ENCODE measurements around the gene C1orf116.
"Not testable (repeated sequence)": the region's sequence is repeated elsewhere in the genome, so short reads cannot be mapped to it uniquely, and the experiment has no call there.

C1orf116 gene

DNA sequence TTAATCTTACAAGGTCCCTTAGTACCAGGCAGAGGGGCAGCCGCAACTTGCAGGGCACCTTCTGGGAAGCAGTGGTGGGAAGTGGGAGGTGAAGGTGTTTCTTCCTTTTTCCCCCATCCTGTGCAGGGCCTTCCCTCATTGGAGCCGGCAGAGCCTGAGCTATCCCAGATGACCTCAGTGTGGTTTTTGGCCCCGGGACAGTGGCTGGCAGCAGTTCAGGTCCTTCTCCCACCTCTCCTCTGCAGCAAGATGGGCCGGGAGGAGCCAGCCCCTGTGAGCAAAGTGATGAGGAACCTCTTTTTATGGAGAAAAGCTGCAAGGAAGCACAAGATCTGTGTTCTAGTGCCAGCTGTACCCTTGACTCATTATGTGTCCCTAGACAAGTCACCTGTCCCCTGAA lies 27.3 kb upstream of the C1orf116 start:
- no peak for DNase-seq (ENCODE audit: extremely low read depth in 1 of 2, low read depth in 1 of 2)

DNA sequence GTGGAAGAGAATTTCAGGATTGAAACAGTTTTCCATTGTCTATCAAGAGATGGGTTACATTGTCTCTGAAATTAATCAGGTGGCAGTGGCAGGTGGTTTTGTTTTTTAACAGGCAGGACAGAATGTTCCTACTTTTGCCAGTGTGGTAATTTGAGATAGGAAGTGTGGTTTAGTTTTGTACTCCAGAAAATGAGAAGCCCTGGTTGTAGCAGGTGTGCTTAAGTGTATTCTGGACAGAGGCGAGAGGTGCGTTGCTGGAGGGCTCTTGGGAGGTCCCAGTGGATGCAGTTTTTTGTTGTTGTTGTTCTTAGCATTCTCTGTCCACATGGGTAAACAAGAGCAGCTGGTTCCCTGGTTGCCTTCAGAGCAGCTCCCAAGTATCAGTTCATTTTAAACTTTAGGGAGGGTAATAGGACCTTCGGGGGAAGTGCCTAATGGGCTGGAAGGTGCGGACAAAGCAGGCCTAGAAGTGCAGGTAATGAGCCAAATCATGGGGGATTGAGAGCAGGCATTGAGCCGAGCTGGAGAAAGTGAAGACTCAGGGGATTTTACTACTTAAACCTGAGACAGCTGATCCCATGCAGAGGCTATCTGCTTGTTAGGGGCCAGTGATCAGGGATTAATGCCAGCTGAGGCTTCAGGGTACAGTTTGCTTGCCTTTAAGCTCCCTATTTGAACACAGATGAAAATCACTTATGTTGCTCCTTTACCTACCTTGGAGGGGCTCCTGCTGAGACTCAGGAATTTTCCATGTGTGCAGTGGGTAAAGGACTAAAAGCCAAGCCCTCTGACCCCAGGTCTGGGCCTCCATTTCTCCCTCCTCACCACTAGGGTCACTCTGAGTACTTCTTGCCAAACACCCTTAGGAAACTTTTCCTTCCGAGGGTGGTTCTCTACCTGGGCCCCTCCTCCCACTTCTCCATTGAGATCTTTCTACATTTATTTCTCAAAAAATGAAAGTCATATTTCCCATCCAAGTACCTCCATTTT lies 26.6 kb upstream of the C1orf116 start:
- no peak for DNase-seq (ENCODE audit: extremely low read depth in 1 of 2, low read depth in 1 of 2)

DNA sequence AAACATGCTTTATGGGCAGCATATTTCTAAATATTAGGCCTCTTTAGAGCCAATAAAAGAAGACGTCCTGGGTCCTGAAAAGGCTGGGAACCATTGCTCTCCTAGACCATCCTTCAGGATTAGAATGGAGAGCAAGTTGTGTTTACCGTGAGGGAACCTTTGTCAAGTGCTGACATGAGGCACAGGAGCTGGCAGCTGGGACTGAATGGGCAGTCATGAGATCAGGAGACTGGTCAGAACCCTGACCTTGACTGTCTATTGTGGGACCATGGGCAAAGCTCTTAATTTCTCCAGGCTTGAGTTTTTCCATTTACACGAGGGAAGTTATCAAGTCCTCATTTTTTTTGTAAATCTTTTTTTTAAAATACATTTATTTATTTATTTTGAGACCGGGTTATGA lies 25.7 kb upstream of the C1orf116 start:
- no peak for DNase-seq (ENCODE audit: extremely low read depth in 1 of 2, low read depth in 1 of 2)

DNA sequence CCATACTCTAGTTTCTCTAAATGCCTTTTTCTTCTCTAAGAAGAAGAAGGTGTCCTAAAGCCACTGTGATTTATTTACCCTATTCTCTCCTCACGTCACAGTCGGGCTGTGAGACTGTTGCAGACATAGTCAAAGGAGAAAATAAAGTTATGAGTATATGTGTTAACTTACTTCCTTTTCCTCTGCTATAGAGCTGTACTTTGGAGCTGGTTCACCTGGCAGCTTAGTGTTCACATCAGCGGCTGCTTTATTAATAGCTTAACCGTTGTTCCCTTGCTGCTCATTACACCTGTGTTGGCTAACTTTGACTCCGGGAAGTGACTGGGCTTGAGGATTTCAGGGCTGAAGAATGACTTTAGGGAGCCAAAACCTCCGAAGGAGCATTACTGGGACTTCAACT lies 24.1 kb upstream of the C1orf116 start:
- DNase-seq (ENCODE audit: extremely low read depth in 1 of 2, low read depth in 1 of 2) = no peak

DNA sequence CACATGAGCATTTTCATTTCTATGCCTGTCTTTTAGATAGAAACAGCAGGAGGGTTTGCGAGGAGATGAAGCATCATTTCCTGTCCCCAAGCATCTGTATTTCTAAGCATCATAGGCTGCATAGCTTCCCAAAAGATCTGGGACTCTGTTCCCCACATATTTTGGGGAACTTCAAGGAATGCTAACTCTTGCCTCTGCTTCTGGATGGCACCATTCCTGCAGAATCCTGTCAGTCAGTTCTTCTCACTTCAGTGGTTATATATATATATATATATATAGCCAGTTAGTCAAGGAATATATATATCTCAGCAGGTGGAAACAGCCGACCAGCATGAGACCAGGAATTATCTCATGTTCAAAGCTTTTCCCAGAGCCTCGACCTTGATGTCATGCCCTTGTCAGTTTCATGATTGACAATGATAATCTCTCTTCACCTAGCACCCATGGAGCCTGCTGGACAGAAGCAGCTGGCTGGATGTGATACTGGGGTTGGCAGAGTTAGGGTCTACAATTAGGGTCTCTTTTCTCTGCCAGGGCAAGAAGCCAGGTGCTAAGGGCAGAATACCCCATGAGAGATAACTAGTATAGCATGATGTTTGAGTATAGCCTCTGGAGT lies 22.9 kb upstream of the C1orf116 start:
- DNase-seq (ENCODE audit: extremely low read depth in 1 of 2, low read depth in 1 of 2) = no peak

DNA sequence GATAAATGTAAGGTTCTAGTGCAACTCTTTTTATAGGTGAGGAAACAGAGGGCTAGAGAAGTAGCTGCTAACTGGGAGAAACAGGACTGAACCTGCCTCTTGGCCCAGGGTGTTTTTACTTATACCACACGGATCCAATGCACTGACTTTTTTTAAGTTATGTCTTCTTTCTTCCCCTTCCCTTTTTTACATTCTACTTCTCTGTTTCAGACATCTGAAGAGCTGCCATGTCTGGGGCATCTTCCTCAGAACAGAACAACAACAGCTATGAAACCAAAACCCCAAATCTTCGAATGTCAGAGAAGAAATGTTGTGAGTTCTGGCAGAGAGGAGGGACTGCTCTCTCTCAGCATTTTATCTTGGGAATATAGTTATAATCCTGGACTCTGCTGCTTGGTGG lies 21.9 kb upstream of the C1orf116 start:
- no peak for DNase-seq (ENCODE audit: extremely low read depth in 1 of 2, low read depth in 1 of 2)

DNA sequence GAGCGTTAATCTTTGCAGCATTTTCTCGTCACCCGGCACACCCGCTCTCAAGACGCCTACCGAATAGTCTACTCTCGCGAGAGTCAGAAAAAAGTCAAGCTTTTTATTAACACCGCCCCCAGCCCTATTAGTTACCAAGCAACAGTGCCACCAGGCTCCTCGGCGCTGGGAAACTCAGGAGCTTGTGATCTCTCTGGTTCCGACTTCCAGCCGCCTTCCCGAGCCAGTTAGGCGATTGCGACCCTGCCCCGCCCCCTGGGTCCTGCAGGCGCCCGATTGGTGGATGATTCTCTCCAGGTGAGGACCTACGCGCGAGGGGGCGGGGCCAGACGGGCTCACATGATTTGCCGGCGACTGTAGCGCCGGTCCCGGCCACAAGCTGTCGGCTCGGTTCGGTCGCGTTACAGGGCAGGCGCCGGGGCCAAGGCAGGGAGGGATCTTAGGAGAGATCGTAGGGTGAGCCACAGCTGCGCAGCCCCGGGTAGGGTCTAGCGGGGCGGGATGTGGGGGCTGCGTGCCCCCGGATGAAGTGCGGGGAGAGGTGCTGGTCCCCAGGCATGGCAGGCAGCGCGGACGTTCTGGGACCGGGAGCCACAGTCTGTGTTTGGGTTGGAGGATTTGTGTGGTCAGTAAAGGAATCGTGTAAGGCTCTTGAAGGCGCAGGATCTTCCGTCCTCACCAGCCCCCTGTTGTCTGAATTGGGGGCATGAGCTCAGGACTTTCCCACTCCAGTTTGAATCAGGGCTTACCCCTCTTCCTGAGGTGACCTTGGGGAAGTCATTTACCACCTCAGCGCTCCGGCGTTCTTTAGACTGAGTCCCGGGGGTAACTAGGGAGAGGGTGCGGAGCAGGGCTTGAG lies 20.6 kb upstream of the C1orf116 start, which contains the start of gene PFKFB2:
Gene PFKFB2 (plus strand): TSS at position 365 of the 859 bp plus-strand sequence. CDS start 1,443 bp downstream, outside the sequence.
- peak; percentile 80 to 91 for DNase-seq (ENCODE audit: extremely low read depth in 1 of 2, low read depth in 1 of 2)

DNA sequence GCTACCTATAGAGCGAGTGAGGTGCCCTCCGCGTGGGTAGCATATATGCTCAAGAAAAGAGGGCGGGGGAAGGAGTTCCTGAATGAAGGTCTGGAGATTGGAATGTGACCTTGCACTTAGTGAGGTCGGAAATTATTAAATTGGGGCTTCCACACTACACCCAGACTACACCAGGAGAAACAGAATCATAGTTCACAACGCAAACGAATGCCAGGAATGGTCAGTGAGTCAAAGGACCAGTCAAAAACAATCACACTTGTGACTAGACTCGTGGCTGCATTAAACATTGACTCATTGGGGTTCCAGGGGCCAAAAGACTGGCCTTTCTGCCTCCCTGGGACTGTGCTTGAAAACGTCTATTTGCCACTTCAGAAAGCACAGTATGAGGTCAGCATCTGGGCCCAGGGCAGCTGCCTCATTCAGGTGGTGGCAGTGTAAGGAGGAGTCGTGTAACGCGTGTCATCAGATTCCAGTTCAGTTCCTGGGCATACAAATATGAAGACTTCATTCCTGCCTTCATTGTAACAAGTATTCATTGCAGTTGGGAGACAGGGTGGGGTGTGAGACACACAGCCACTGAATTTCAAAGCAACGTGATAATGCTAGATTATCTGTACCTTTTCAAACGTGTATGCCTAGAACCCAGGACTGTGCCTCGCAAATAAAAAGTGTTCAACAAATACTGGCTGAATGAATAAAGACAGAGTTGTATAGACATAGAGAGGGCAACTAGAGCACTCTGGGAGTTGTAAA lies 18.8 kb upstream of the C1orf116 start, which contains the start of gene YOD1:
Gene YOD1 (minus strand): TSS at position 18 of the 753 bp plus-strand sequence. CDS start 178 bp downstream, outside the sequence.
- DNase-seq (ENCODE audit: extremely low read depth in 1 of 2, low read depth in 1 of 2) = peak in 1 of 2 donors; percentile 16

DNA sequence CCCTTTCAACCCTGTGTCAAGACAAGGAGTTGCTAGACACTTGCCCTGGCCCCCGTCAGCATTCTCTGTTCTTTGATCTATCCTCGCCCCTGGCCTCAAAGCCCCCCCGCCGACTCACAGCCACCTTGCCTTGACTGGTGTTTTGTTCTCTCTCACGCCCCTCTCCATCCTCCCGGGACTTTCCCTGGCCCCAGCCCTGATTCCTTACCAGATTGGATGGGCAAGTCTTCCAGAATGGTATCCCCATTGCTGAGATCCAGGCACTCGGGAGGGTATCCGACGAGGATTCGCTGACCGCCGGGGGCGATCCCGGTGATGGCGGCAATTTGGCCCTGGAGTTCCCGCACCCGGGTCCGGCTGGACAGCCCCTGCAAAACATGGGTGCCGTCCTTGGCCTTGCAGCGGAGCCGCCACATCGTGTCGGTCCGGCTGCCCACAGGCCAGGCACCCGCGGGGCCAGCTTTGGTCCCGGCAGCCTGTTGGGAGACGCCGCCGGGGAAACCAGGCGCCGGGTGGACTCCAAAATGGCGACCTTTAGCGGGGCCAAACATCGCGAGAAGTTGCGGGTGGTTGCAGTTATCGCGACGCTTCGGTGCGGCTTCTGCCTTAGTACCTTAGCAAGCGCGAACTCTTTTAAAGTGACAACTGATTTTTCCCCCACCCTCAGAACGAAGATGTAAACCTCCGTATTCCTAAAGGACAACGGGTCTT lies 18.1 kb upstream of the C1orf116 start:
- peak; percentile 75 to 82 for DNase-seq (ENCODE audit: extremely low read depth in 1 of 2, low read depth in 1 of 2)

DNA sequence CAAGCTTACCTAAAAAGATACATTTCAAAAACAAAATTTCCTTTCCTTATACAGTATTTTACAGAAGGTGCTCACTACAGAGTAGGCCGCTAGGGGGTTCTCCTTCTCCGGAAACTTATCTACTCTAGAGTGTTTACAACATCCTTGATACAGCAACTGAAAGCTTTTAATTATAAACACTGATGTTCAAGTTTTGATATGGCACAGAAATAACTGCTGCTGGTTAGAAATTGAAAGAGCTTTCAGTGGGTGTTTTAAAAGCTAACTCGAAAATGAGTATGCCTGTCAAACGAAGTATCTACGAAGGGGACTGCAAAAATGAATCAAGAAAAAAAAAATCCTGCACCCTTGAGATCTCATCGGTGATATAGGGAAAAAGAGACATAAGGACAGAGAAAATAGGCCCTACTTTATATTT lies 17.4 kb upstream of the C1orf116 start:
- peak in 1 of 2 donors; percentile 25 for DNase-seq (ENCODE audit: extremely low read depth in 1 of 2, low read depth in 1 of 2)

DNA sequence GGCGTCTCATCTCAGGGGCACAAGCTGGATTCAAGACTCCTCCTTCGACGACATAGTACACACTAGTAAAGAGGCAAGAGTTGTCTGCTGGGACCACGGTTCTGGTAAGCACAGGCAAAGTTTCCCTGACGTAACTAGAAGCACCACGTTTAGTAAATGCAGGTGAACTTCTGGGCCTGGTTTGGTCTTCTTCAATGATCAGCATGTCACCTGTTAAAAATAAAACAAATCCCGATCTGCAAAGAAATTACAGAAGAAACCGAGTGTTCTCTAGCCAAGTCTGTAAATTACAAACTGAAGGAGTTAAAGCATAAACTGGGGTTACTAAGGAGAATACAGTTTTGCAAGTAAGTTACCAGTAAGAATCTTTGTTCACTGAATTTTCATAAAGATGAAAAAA lies 17.0 kb upstream of the C1orf116 start:
- DNase-seq (ENCODE audit: extremely low read depth in 1 of 2, low read depth in 1 of 2) = no peak

DNA sequence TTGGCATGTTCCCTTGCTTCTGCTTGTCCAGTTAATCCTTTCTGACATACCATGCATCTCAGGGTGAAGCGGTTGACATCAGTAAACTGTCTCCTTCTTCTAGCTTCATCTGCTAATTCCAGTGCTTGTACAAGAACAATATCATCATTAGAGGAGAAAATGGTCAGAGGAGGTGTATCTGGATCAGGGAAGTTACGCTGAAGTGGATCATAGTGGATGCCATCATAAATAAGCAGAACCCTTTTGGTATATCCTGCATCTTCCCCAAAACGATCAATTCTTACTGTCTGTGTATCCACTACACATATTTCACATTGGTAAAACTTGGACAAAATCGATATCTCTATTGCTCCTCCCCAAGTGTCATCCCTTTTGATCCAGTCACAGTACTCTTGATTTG lies 16.5 kb upstream of the C1orf116 start:
- no peak for DNase-seq (ENCODE audit: extremely low read depth in 1 of 2, low read depth in 1 of 2)

DNA sequence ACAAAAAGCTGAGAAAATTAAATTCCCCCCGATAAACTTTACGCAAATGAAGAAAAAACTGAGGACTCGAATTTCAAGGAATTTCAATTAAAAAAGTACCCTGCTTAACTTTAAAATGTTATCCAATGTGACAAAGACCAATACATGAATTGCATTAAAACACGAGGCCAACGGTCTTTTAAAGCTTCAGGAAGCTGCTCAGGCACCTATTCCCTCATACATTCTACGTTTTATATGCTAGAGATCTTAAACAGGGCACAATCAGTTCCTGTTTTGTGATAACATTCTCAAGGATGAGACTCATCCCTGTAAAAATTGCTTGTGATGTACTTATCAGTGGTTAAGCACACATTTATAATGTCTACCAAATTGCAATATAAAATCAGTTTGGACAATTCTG lies 15.5 kb upstream of the C1orf116 start:
- DNase-seq (ENCODE audit: extremely low read depth in 1 of 2, low read depth in 1 of 2) = no peak

DNA sequence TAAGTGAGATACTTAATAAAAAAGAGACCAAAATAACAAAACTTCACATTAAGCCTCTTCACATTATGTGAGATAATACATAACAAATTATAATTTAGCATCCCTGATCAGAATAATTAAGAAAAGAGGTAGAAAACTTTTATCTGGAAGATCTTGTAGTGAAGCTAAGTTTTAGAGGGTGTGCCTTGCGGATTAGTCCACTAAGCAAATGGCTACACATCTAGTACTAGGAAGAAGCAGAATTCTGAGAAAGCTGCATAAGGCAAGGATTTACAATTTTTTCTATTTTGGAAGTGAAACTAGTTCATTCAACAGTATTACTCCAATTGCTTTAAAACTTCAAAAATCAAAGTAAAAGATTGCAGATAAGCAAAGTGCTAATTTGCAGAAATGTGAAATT lies 14.9 kb upstream of the C1orf116 start:
- no peak for DNase-seq (ENCODE audit: extremely low read depth in 1 of 2, low read depth in 1 of 2)

DNA sequence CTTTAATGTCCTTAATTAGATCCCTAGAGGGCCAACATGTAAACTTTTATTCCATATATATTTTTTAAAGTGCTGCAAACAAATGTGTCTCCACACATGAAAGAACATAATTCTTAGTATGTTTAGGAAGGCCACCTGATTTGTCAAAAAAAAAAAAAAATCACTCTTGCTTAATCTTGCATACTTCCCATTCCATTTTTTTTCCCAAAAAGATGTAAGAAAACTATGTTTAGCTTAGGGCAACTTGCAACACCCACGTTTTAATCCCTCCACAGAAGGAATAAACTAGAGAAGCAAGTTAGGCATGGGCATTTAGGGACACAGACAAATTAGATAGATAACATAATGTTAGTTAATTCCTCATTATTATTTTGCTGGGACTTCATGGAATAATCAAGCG lies 12.9 kb upstream of the C1orf116 start:
- DNase-seq (ENCODE audit: extremely low read depth in 1 of 2, low read depth in 1 of 2) = no peak

DNA sequence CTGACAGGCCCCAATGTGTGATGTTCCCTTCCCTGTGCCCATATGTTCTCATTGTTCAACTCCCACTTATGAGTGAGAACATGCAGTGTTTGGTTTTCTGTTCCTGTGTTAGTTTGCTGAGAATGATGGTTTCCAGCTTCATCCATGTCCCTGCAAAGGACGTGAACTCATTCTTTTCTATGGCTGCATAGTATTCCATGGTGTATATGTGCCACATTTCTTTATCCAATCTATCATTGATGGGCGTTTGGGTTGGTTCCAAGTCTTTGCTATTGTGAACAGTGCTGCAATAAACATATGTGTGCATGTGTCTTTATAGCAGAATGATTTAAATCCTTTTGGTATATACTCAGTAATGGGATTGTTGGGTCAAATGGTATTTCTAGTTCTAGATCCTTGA lies 8.8 kb upstream of the C1orf116 start:
- not testable (repeated sequence) for DNase-seq (ENCODE audit: extremely low read depth in 1 of 2, low read depth in 1 of 2)

DNA sequence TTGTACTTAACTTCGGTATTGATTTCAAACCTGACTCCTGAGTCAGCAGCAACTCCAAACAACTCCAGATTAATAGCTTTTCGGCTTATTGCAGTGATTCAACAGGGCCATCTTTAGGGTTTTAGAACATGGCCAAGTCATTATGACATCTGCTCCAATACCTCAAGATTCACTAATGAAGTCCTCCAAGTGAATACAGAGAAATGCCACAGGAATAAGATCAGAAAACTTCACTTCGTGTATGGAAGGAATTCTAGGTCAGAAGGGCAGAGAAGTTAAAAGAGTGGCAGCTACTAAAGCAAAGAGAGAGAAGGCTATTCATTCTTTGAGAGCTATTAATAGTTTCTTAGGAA lies 7.6 kb upstream of the C1orf116 start:
- DNase-seq (ENCODE audit: extremely low read depth in 1 of 2, low read depth in 1 of 2) = no peak

DNA sequence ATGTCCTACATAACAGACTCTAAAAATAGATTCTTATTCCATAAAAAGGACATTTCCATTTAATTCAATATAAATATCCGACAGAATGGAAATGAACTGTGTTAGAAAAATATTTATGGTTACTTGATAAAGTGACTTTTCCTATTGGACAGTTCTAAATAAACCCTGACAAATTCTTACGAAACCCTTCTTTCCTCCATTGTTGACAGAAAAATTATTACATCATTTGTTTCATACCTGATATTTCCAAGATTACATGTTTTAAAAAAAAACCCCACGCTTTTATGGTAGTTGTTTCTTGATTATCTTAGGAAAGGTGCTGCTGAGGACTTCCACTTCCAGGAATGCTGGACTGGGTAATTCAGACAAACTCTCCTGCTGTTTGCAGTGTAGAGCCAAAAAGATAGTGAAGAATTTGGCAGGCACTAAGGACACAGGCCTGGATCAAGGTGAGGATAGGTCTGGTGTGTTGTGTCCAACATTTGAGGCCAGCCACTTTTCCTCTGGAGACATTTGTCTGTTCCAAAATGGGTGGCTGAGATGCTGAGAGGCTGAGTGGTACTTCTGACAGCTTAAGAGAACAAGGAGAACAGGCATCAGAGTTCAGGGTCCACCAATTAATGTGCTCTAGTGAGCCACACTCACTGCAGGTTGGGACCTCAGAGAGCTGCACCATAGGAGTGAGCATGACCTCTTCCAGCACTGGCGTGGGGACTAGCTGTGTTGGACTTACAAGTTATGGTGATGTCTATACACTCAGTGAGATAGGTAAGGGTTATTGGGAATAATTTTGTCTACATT lies 7.0 kb upstream of the C1orf116 start:
- DNase-seq (ENCODE audit: extremely low read depth in 1 of 2, low read depth in 1 of 2) = no peak

DNA sequence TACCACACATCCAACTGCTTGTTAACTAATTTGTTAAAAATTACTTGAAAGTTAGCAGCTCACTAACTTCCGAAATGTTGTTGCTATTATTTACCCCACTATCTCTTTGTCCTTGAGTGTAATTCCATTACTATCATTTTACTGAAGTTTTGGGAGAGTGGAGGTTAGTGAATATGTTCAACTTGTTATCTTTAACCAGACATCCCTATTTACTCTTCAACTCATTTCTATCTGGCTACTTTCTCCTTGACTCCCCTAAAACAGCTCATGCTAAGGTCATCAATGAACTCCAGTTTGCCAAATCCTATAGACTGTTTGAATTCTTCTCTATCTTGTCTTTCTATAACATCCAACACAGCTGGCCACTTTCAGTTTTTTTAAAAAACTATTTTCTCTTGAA lies 4.3 kb upstream of the C1orf116 start:
- DNase-seq (ENCODE audit: extremely low read depth in 1 of 2, low read depth in 1 of 2) = no peak

All from stimulated activated CD8-positive, alpha-beta memory T cell treated with anti-CD3 and anti-CD28 coated beads, Interleukin-7, amount 100 ng/mL, for 48 hours (primary cell).